Mammary epithelial cell (primary cell): Measurements from ENCODE around the gene NOL4L.

Experiments used
- EZH2 ChIP-seq: IDR thresholded peaks from 2 replicates; pipeline ENCODE4 v1.6.1; 2012; ENCODE audit warnings: low read length, inconsistent platforms, borderline replicate concordance
- TF ChIP-seq, protein P1 (sequence below), 2 donors: IDR thresholded peaks in 1 of 2; conservative IDR thresholded peaks in 1 of 2; 2 replicates each; pipeline ENCODE4 v1.5.1; 2011 to 2012; ENCODE audit warnings: inconsistent platforms in 2 of 2, low read length in 2 of 2, mild to moderate bottlenecking in 2 of 2, control low read depth in 1 of 2, low read depth in 1 of 2; ENCODE audit not compliant: insufficient read depth in 1 of 2; ENCODE audit errors: extremely low read depth in 1 of 2

GRCh38 chr20:32472581-32473207, 112.4 kb downstream of the NOL4L start:
- TF ChIP-seq, protein P1, sequence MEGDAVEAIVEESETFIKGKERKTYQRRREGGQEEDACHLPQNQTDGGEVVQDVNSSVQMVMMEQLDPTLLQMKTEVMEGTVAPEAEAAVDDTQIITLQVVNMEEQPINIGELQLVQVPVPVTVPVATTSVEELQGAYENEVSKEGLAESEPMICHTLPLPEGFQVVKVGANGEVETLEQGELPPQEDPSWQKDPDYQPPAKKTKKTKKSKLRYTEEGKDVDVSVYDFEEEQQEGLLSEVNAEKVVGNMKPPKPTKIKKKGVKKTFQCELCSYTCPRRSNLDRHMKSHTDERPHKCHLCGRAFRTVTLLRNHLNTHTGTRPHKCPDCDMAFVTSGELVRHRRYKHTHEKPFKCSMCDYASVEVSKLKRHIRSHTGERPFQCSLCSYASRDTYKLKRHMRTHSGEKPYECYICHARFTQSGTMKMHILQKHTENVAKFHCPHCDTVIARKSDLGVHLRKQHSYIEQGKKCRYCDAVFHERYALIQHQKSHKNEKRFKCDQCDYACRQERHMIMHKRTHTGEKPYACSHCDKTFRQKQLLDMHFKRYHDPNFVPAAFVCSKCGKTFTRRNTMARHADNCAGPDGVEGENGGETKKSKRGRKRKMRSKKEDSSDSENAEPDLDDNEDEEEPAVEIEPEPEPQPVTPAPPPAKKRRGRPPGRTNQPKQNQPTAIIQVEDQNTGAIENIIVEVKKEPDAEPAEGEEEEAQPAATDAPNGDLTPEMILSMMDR (conservative IDR thresholded peaks at IDR 0.05 in 1 of 2, IDR thresholded peaks at IDR 0.05 in 1 of 2; ENCODE audit: extremely low read depth in 1 of 2, insufficient read depth in 1 of 2, low read depth in 1 of 2, low read length in 2 of 2) = no peak
- TF ChIP-seq EZH2 = no peak
